GM19035 (cell line): ENCODE data around the gene SNX32.
"Not testable (repeated sequence)": the region's sequence is repeated elsewhere in the genome, so short reads cannot be mapped to it uniquely, and the experiment has no call there.

Experiments used
- ATAC-seq: cut with Tn5 transposase; IDR thresholded peaks from one replicate; pipeline ENCODE4 v1.9.1; 2021; ENCODE audit not compliant: unreplicated experiment

The SNX32 gene

GRCh38 chr11:65822776-65823528 is 10.8 kb upstream of the SNX32 start:
- no peak for ATAC-seq

GRCh38 chr11:65826984-65827735 is 6.6 kb upstream of the SNX32 start:
- no peak for ATAC-seq

GRCh38 chr11:65829459-65829858 is 4.3 kb upstream of the SNX32 start:
- no peak for ATAC-seq

- not testable (repeated sequence) for ATAC-seq
Observed at GRCh38 chr11:65832231-65832630, 1.5 kb upstream of the SNX32 start.

- no peak for ATAC-seq
Observed at GRCh38 chr11:65834202-65834601, 439 bp downstream of the SNX32 start.

GRCh38 chr11:65842144-65842543 is 8.4 kb downstream of the SNX32 start:
- no peak for ATAC-seq

GRCh38 chr11:65843811-65844210 is 10.0 kb downstream of the SNX32 start:
- ATAC-seq, result no peak

- ATAC-seq, result no peak
Observed at GRCh38 chr11:65844231-65844872, 10.6 kb downstream of the SNX32 start.

- no peak for ATAC-seq
Observed at GRCh38 chr11:65847746-65848145, 14.0 kb downstream of the SNX32 start.

- not testable (repeated sequence) for ATAC-seq
Observed at GRCh38 chr11:65848693-65849092, 14.9 kb downstream of the SNX32 start.

GRCh38 chr11:65849366-65849765 is 15.6 kb downstream of the SNX32 start:
- no peak for ATAC-seq

- no peak for ATAC-seq
Observed at GRCh38 chr11:65849771-65850216, 16.0 kb downstream of the SNX32 start.

GRCh38 chr11:65850217-65851082 is 16.7 kb downstream of the SNX32 start:
- no peak for ATAC-seq

- ATAC-seq, result no peak
Observed at GRCh38 chr11:65851083-65851579, 17.4 kb downstream of the SNX32 start.

GRCh38 chr11:65851811-65852507 is 18.2 kb downstream of the SNX32 start:
- no peak for ATAC-seq

- ATAC-seq, result no peak
Observed at GRCh38 chr11:65852508-65853245, 18.9 kb downstream of the SNX32 start.

- ATAC-seq, result no peak
Observed at GRCh38 chr11:65853246-65853979, 19.6 kb downstream of the SNX32 start.

- ATAC-seq, result no peak
Observed at GRCh38 chr11:65854161-65854592, 20.4 kb downstream of the SNX32 start.
